IMR-90 (cell line): Measurements from ENCODE around the gene PLCXD1. TPM values are rescaled to one million over a fixed set of nuclear protein-coding genes. Genes with fewer than 3 reads are reported as not detected.

Experiments
- ATAC-seq: fragments of 200-7000 bp; cut with Tn5 transposase; 2 replicates; pipeline ENCODE4 v1.9.1; 2020; ENCODE audit warnings: low read depth, mild to moderate bottlenecking, moderate library complexity
- BruUV-seq: library from RNA; stranded (reverse); fragments of 400-500 nt; replicated peaks from 2 replicates; lab custom pipeline; 2021; lab: Mats Ljungman, UMichigan
- CTCF ChIA-PET: fragments of 300-600 bp; formaldehyde crosslinking; extraction: SDS; loops from one replicate; lab custom pipeline; 2021; ENCODE audit warnings: antibody characterized with exemption; lab: Yijun Ruan, JAX
- POLR2A ChIA-PET: fragments of 300-600 bp; sonication (Branson Sonifier 250); formaldehyde crosslinking; loops from one replicate; lab custom pipeline; 2022; ENCODE audit warnings: antibody characterized with exemption; ENCODE audit not compliant: unreplicated experiment; lab: Charles Lee
- DNase-seq: peaks from one replicate; pipeline ENCODE4 v3.0.0; 2013
- H2AFZ ChIP-seq: replicated peaks from 2 replicates; pipeline ENCODE3; 2013; ENCODE audit warnings: low read length, mild to moderate bottlenecking; ENCODE audit not compliant: poor library complexity
- H2AK5ac ChIP-seq: 2 replicates; pipeline ENCODE4 v1.6.1; 2013; ENCODE audit warnings: low read depth, low read length, inconsistent platforms
- H2AK9ac ChIP-seq: replicated peaks from 2 replicates; pipeline ENCODE3; 2013; ENCODE audit warnings: mild to moderate bottlenecking, low read depth, low read length, moderate library complexity; ENCODE audit not compliant: poor library complexity
- H2BK120ac ChIP-seq: 2 replicates; pipeline ENCODE4 v1.6.1; 2013; ENCODE audit warnings: low read depth, low read length, inconsistent platforms
- H2BK15ac ChIP-seq: 3 replicates; pipeline ENCODE4 v1.6.1; 2013; ENCODE audit warnings: low read depth, low read length, inconsistent platforms
- H2BK20ac ChIP-seq: 2 replicates; pipeline ENCODE4 v1.6.1; 2013; ENCODE audit warnings: low read depth, mild to moderate bottlenecking, inconsistent platforms, low read length, moderate library complexity
- H2BK5ac ChIP-seq: 2 replicates; pipeline ENCODE4 v1.6.1; 2013; ENCODE audit warnings: mild to moderate bottlenecking, low read depth, low read length, inconsistent platforms; ENCODE audit not compliant: poor library complexity, severe bottlenecking
- H3K14ac ChIP-seq: replicated peaks from 2 replicates; pipeline ENCODE4 v1.6.1; 2013; ENCODE audit warnings: low read depth, low read length, inconsistent platforms
- H3K18ac ChIP-seq: 2 replicates; pipeline ENCODE4 v1.6.1; 2013; ENCODE audit warnings: low read depth, low read length, control low read depth
- H3K23ac ChIP-seq: 2 replicates; pipeline ENCODE4 v1.6.1; 2013; ENCODE audit warnings: low read depth, low read length, inconsistent platforms
- H3K27ac ChIP-seq: 2 replicates; pipeline ENCODE4 v1.5.1; 2013; ENCODE audit warnings: mild to moderate bottlenecking, control low read depth, low read length; ENCODE audit not compliant: insufficient read depth
- H3K27me3 ChIP-seq: 2 replicates; pipeline ENCODE4 v1.6.1; 2013; ENCODE audit warnings: low read length; ENCODE audit not compliant: control insufficient read depth, insufficient read depth
- H3K36me3 ChIP-seq: 2 replicates; pipeline ENCODE4 v1.6.1; 2013; ENCODE audit warnings: low read length, mixed read lengths; ENCODE audit not compliant: control insufficient read depth, insufficient read depth
- H3K4ac ChIP-seq: 2 replicates; pipeline ENCODE4 v1.6.1; 2013; ENCODE audit warnings: low read depth, low read length, inconsistent platforms
- H3K4me1 ChIP-seq: 2 replicates; pipeline ENCODE4 v1.6.1; 2013; ENCODE audit warnings: low read length, mixed read lengths; ENCODE audit not compliant: control insufficient read depth, insufficient read depth
- H3K4me2 ChIP-seq: 2 replicates; pipeline ENCODE4 v1.6.1; 2013; ENCODE audit warnings: low read depth, mild to moderate bottlenecking, control low read depth, low read length, moderate library complexity
- H3K4me3 ChIP-seq: 2 replicates; pipeline ENCODE4 v1.5.1; 2013; ENCODE audit warnings: low read depth, mild to moderate bottlenecking, control low read depth, low read length, moderate library complexity; ENCODE audit not compliant: insufficient read depth
- H3K56ac ChIP-seq: 2 replicates; pipeline ENCODE4 v1.6.1; 2013; ENCODE audit warnings: low read length, inconsistent platforms; ENCODE audit not compliant: insufficient read depth; ENCODE audit errors: extremely low read depth
- H3K79me1 ChIP-seq, 2 experiments: 2 replicates each; pipeline ENCODE4 v1.6.1; 2013; ENCODE audit warnings: low read length in 2 of 2, inconsistent platforms in 1 of 2, low read depth in 1 of 2
- H3K9ac ChIP-seq: 2 replicates; pipeline ENCODE4 v1.6.1; 2013; ENCODE audit warnings: low read depth, low read length, control low read depth
- H3K9me1 ChIP-seq: 2 replicates; pipeline ENCODE4 v1.6.1; 2013; ENCODE audit warnings: low read length, inconsistent platforms; ENCODE audit not compliant: insufficient read depth
- H3K9me3 ChIP-seq: 2 replicates; pipeline ENCODE4 v1.6.1; 2013; ENCODE audit warnings: low read length; ENCODE audit not compliant: control insufficient read depth, insufficient read depth
- H4K20me1 ChIP-seq: 2 replicates; pipeline ENCODE4 v1.6.1; 2013; ENCODE audit warnings: low read length, inconsistent platforms; ENCODE audit not compliant: insufficient read depth
- H4K5ac ChIP-seq: 2 replicates; pipeline ENCODE4 v1.6.1; 2013; ENCODE audit warnings: mild to moderate bottlenecking, low read depth, low read length, control low read depth
- H4K8ac ChIP-seq, 2 experiments: 2 replicates each; pipeline ENCODE4 v1.6.1; 2013; ENCODE audit warnings: low read depth in 2 of 2, low read length in 2 of 2, control low read depth in 1 of 2, inconsistent platforms in 1 of 2
- H4K91ac ChIP-seq: 2 replicates; pipeline ENCODE4 v1.6.1; 2013; ENCODE audit warnings: low read depth, low read length, inconsistent platforms; ENCODE audit not compliant: insufficient read depth
- CEBPB ChIP-seq: IDR thresholded peaks from 2 replicates; pipeline ENCODE4 v1.6.1; 2012; ENCODE audit warnings: low read depth, low read length, improper control_type of control experiment
- FOS ChIP-seq: fragments of 150-350 bp; IDR thresholded peaks from 2 replicates; pipeline ENCODE4 v1.6.1; 2016; ENCODE audit warnings: low read depth, low read length
- RAD21 ChIP-seq: IDR thresholded peaks from 2 replicates; pipeline ENCODE4 v1.6.1; 2012; ENCODE audit warnings: low read length, improper control_type of control experiment
- RFX5 ChIP-seq: IDR thresholded peaks from 2 replicates; pipeline ENCODE4 v1.8.0; 2012; ENCODE audit warnings: low read depth, mild to moderate bottlenecking, low read length, moderate library complexity
- SMC3 ChIP-seq: fragments of 150-350 bp; IDR thresholded peaks from 2 replicates; pipeline ENCODE4 v1.6.1; 2016; ENCODE audit warnings: low read depth, mild to moderate bottlenecking, antibody characterized with exemption, low read length, moderate library complexity
- whole genome bisulfite sequencing, 2 experiments: methylation state at CpG; one replicate each; pipeline versions ENCODE4 v1.1.5 to v1.1.7; 2013; ENCODE audit warnings: missing lambda C conversion rate in 2 of 2; ENCODE audit not compliant: insufficient read length in 1 of 2; ENCODE audit errors: extremely low coverage in 2 of 2; 5-methylcytosine and 5-hydroxymethylcytosine counted together
- dilution Hi-C: fragments of 300-500 bp; cut with HindIII; formaldehyde crosslinking; loops from one replicate; pipeline ENCODE4 v1.14.3; 2018; ENCODE audit warnings: low sequenced_read_pairs; ENCODE audit not compliant: unreplicated experiment
- in situ Hi-C: fragments of 300-500 bp; cut with MboI; formaldehyde crosslinking; loops from 3 replicates; pipeline ENCODE4 v1.14.3; 2019; ENCODE audit warnings: low sequenced_read_pairs, inconsistent platforms, mixed read lengths
- intact Hi-C: fragments of 100-400 bp; cut with micrococcal nuclease; formaldehyde crosslinking; loops from 2 replicates; pipeline ENCODE4 v1.10.0; 2022
- polyA plus RNA-seq, 3 experiments: library from polyadenylated mRNA; depleted of rRNA; stranded (reverse); fragments of >200 nt; gene quantifications; 2 replicates each; pipeline ENCODE4 v1.2.3, GENCODE V29; 2012; ENCODE audit warnings: low replicate concordance in 1 of 3
- total RNA-seq: library from RNA; depleted of rRNA; stranded (reverse); fragments of >200 nt; gene quantifications from 2 replicates; pipeline ENCODE4 v1.2.3, GENCODE V29; 2012
- TF ChIP-seq, protein P1 (sequence below): conservative IDR thresholded peaks from 2 replicates; pipeline ENCODE4 v1.5.1; 2012; ENCODE audit warnings: mild to moderate bottlenecking, low read depth, low read length, improper control_type of control experiment

PLCXD1 gene
- total and polyA plus RNA-seq, 2 of the 4 experiments (the other 2 are of a cell fraction): 16.7 to 17.7 TPM

DNA sequence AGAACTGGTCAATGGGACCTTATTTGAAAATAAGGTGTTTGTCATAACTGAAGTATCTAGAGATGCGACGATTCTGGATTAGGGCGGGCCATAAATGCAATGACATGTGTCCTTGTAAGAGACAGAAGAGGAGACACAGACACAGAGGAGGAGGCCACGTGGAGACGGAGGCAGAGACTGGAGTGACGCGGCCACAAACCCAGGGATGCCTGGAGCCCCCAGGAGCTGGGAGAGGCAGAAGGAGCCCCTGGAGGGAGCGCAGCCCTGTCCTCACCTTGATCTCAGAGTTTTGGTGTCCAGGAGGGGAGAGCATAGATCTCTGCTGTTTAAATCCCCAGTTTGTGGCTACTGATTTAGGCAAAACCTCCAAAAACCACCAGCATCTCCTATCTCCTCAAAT, 32.4 kb downstream of the PLCXD1 start:
- Histone ChIP-seq H2BK120ac (no peak overlapping the region), H3K14ac (no peak overlapping the region), H3K9me3 (no peaks in the 10 kb centered on the region), H3K27me3 (no peaks in the 10 kb centered on the region), H4K91ac (no peak overlapping the region), H2BK20ac (no peak overlapping the region), H3K18ac (no peak overlapping the region), H3K56ac (no peak overlapping the region), H2BK5ac (no peak overlapping the region), H3K23ac (no peak overlapping the region), H2AFZ (no peak overlapping the region), H3K36me3 (peaks cover 49% of the 10 kb centered on the region), H3K27ac (no peak overlapping the region), H2AK9ac (no peak overlapping the region), H3K4me3 (no peak overlapping the region), H4K8ac (no peak overlapping the region), H4K20me1 (no peaks in the 10 kb centered on the region), H3K79me1 (peaks cover 0 to 7% of the 10 kb centered on the region in 2 experiments; a peak in 1 of 4 replicates), H2AK5ac (no peak overlapping the region), H3K4ac (no peak overlapping the region), H3K9me1 (no peaks in the 10 kb centered on the region; the same call in 1 of the 2 replicates), H2BK15ac (no peak overlapping the region), H3K4me1 (no peaks in the 10 kb centered on the region), H3K4me2 (no peak overlapping the region), H3K9ac (no peak overlapping the region), H4K5ac (no peak overlapping the region)
- dilution Hi-C loops (no loop called here), intact Hi-C loops (no loop called here), in situ Hi-C loops (no loop called here)
- ChIA-PET CTCF (no interaction called here), POLR2A (no interaction called here)
- no peak for ATAC-seq
- DNase-seq: no peak
- BruUV-seq: no TSS peak
- no CpG with 5 or more reads among the region's 8 CpGs for WGBS, 2 experiments
- no peak for TF ChIP-seq RFX5
- TF ChIP-seq SMC3: no peak
- TF ChIP-seq RAD21: no peak
- TF ChIP-seq FOS: no peak
- TF ChIP-seq, protein P1, sequence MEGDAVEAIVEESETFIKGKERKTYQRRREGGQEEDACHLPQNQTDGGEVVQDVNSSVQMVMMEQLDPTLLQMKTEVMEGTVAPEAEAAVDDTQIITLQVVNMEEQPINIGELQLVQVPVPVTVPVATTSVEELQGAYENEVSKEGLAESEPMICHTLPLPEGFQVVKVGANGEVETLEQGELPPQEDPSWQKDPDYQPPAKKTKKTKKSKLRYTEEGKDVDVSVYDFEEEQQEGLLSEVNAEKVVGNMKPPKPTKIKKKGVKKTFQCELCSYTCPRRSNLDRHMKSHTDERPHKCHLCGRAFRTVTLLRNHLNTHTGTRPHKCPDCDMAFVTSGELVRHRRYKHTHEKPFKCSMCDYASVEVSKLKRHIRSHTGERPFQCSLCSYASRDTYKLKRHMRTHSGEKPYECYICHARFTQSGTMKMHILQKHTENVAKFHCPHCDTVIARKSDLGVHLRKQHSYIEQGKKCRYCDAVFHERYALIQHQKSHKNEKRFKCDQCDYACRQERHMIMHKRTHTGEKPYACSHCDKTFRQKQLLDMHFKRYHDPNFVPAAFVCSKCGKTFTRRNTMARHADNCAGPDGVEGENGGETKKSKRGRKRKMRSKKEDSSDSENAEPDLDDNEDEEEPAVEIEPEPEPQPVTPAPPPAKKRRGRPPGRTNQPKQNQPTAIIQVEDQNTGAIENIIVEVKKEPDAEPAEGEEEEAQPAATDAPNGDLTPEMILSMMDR: no peak
- no peak for TF ChIP-seq CEBPB
